NCI-H748 (cell line): Measurements from ENCODE around the gene TIGD4.
"Not testable (repeated sequence)": the region's sequence is repeated elsewhere in the genome, so short reads cannot be mapped to it uniquely, and the experiment has no call there.

Experiments
- DNase-seq: peaks from one replicate; lab custom pipeline; 2025; ENCODE audit not compliant: unreplicated experiment; lab: John Stamatoyannopoulos, UW

Gene TIGD4

DNA sequence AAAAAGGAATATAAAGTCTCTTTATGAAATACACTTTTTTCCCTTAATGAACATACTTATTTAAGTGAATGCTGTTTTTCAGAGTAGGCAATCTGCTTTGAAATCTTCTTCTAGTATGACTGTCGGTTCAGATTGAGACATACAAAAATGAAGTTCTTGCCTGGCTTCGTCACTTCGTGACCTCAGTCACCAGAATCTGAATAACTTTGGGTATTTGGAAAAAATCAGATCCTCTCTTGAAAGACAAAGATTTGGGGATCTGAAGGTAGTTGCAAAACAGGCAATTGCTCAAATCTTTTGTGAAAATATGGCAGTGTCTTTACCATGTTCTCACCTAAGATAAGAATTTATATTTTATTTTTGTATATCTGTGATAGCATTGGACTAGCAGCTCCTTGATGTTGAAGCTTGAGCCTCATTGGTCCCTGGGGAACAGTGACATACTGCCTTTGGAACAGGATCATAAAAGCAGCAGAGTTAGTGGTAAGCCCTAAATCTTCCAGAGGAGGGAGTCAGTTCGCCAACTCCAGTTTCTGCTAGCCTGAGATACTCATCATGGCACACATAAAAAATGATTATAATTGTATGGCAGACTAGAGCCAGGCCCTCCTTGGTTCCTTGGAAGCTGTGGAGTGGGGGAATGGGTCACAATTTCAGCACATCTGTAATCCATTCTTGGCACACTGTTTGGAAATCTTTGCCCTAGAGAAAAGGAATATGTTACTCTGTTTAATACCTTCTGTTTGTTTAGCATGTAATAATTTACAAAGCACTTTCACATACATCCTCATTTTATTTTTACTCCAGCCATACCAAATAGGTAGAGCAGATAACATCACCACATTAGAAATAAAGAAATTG lies 5.2 kb upstream of the TIGD4 start:
- no peak for DNase-seq

GRCh38 chr4:152780267-152780778 lies 793 bp upstream of the TIGD4 start:
- peak; percentile 16 for DNase-seq

DNA sequence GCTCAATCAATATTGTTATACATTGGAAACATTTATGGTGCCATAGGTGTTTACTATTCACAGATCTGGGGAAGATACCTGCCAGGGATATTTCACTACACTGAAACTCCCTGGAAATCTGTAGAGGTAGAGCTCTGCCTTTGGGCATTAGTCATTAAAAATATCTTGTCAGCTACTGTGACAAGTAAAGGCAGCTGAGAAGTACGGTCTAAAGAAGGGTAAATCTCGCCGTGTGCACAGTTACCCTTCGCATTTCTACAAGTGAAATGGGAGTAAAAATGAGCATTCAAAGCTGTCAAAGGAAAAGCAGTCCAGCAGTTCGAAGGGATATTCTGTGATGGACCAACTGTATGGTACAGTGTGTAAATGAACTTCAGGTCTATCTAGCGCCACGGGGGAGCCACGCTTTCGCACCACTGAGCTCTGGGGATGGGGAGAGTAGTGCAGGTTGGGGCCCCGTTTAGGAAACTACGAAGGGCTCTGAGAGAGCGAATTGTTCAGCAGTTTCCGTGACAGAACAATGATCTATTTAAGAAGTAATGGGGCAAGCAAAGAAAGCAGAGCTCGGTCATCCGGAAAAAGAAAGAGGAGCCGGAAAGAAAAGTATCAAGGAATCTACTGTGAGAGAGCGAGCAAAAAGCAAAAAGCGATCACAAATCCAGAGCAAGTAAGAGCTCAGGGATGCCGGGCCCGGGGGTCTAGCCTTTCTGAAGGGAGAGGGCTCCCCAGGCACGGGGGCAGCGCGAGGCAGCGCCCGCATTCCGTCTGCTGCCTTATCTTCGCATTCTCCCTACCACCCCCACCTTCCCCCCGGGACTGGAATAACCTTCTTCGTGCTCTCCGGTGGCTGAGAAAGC lies 646 bp downstream of the TIGD4 start:
- peak; percentile 39 for DNase-seq

DNA sequence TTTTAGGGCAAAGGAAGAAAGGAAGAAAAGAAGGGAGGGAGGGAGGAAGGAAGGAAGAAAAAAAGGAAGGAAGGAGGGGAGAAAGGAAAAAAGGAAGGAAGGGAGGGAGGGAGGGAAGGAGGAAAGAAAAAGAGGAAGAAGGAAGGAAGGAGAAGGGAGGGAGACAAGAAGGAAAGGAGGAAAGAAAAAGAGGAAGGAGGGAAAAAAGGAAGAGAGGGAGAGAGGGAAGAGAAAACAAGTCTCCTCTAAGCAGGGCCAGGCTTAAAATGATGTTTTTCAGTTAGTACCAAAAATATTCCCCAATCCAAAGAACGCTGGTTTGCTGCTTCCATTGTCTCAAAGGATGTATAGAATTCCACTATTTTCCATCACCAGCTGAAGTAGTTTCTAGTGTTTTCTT lies 2.0 kb downstream of the TIGD4 start:
- DNase-seq = no peak

DNA sequence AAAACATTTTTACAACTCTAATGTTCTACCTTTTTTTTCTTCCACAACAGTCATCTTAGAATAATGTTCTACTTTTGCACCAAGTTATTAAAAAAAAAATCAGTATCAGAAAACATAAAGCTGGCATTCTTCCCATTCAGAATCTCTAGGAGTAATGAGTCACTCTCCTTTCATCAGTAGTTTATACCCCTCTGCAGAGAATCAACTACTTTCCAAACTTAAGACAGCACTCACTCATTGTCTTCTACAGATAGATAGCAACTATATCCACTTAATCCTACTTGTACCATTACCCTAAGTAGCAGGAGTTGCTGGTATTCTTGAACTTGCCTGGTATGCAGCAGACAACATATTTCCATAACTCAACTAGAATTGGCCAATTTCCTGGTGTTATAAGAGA lies 3.2 kb downstream of the TIGD4 start:
- no peak for DNase-seq

DNA sequence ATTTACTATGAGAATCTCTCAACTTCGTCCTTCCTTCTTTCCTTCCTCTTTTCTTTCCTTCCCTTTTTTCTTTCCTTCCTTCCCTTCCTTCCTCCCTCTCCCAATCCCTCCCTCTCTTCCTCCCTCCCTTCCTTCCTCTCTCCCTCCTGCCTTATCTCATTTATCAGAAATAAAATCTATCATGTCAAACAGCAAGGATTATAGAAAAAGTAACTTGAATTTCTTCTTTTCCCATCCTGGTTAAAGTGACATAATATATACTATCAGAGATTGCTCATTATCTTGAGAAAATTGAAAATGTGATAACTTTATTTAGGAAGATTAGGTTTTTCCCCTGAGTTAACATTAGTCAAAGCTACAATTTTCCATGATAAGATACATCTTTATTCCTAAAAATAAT lies 5.6 kb downstream of the TIGD4 start:
- no peak for DNase-seq

DNA sequence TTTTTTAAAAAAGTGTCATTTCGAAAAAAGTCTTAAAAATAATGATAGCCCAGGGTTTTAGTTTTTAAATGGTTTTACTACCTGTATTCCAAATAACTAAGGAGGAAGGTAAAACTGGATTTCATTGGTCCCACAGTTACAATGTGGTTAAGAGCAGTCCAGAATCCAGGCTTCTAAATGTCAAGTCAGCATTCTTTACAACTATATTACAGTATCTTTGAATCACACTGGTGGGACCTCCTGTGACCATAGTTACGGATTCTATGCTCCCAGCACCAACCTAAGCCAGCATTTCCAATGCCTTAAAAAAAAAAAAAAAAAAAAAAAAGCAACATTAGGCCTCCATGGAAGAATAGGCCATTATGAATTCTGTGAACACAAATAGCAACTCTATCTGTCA lies 6.2 kb downstream of the TIGD4 start:
- DNase-seq = no peak

- DNase-seq = no peak
Measured at GRCh38 chr4:152771741-152772533, 7.6 kb downstream of the TIGD4 start.

DNA sequence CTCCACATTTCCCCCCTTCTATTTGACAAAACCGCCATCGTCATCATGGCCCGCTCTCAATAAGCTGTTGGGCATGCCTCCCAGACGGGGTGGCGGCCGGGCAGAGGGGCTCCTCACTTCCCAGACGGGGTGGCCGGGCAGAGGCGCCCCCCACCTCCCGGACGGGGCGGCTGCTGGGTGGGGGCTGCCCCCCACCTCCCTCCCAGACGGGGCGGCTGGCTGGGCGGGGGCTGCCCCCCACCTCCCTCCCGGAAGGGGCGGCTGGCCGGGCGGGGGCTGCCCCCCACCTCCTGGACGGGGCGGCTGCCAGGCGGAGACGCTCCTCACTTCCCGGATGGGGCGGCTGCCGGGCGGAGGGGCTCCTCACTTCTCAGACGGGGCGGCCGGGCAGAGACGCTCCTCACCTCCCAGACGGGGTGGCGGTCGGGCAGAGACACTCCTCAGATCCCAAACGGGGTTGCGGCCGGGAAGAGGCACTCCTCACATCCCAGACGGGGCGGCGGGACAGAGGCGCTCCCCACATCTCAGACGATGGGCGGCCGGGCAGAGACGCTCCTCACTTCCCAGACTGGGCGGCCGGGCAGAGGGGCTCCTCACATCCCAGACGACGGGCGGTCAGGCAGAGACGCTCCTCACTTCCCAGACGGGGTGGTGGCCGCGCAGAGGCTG lies 14.3 kb downstream of the TIGD4 start:
- DNase-seq = not testable (repeated sequence)

- DNase-seq = no peak
Measured at GRCh38 chr4:152763796-152764195, 15.7 kb downstream of the TIGD4 start.

- no peak for DNase-seq
Measured at GRCh38 chr4:152748619-152749018, 30.9 kb downstream of the TIGD4 start.

DNA sequence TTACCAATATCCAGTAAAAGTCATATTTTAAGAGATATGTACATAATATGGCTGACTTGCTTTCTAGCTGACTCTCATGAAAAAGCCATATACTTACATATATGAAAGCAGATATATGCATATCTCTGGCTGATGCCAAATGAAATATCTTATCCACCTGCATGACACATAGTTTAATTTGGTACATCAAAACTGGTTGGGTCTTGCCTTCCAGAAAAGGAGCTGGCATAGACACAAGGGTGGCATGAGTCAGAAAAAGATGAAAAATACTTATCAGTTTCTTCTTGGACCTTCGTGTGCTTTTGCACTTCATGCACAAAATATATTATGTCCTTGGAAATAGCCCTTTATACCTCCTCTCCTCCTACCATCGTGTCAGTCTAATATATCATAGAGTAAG lies 32.1 kb downstream of the TIGD4 start:
- DNase-seq = no peak

- no peak for DNase-seq
Measured at GRCh38 chr4:152738827-152739226, 40.7 kb downstream of the TIGD4 start.

DNA sequence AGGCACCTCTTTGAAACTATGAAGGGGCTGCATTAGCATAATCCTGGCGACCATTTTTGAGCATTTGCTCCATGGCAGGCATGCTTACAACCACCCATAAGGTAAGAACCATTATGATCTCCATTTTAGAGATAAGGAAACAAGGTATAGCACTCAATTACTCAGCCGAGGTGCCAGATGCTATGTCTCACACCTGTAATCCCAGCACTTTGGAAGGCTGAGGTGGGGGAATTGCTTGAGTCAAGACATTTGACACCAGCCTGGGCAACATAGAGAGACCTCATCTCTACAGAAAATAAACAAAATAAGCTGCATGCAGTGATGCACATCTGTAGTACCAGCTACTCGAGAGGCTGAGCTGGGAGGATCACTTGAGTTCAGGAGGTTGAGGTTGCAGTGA lies 43.6 kb downstream of the TIGD4 start:
- DNase-seq = no peak

GRCh38 chr4:152735396-152735859 lies 44.1 kb downstream of the TIGD4 start:
- peak; percentile 47 for DNase-seq

DNA sequence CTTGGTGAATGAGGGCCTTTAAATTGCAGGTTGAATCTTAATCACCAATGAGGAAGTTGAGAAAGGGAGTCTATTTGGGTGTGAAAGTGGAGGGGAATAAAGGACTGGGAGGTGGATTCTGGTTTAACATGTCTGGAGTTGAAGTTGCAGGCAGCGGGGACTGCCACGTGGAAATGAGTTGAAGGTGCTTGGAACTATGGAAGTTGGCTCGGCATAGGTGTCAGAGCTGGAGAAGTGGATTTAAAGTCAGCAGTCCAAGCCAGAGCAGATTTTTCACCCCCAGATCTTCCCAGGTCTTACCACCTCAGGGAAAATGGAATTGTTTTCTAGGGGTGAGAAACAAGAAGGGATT lies 44.9 kb downstream of the TIGD4 start:
- DNase-seq = no peak

DNA sequence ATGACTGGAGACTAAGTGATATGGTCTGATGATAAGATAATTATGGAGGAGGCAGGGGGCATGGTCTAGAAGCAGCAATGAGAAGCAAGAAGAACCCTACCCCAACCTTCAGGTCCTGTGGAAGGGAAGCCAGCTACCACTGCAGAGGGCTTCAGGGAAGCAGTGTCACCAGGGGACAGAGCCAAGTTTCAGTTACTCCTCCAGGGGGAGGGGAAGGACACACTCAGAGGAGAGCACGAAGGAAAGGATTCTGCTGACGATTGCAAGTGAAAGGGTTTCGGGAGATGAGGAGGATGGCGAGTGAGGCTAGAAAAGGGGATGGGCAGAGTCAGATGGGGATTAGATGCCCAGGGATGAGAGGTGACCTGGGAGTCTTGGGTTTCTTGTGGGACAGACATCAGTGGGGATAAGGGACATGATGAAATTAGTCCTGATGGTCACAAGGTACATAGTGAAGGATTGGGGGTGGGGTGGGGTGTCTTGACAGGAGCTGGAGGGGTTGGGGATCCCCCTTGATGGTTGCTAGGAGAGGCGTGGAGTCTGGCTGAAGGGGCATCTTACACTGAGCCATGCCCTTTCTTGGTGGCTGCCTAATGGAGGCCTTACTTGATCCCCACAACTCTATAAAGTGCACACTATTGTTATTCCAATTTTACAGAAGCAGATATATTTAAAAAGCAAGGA lies 45.4 kb downstream of the TIGD4 start:
- DNase-seq = no peak

DNA sequence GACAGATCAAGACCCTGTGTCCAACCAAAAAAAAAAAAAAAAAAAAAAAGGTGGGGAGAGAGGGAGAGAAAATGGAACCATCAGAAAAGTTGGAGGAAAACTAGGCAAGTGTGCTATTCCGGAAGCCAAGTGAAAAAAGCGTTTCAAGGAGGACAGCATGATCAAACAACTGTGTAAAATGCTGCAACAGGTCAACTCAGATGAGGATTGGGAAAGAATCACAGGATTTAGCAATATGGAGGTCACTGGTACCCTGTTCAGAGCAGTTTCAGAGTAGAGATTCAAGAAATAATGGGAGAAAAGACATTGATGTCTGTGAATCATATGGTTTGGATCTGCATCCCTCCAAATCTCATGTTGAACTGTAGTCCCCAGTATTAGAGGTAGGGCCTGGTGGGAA lies 47.5 kb downstream of the TIGD4 start:
- DNase-seq = no peak

DNA sequence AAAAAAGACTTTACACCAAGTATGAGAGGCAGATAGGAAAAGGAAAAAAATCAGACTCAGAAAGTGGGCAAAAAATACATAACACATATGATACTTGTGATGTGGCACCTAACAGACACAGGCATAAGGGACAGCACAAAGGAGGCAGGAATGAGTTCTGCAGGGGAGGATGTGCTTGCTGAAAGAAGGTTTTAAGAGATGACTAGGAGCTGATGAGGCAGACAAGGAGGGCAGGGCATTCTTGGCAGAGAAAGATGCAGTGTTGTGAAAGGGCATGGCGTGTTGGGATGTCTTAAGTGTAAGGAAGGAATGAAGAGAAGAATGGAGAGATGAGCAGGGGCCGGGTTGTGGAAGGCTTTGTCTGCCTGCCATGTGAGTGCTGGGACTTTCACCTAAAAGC lies 50.1 kb downstream of the TIGD4 start:
- no peak for DNase-seq

DNA sequence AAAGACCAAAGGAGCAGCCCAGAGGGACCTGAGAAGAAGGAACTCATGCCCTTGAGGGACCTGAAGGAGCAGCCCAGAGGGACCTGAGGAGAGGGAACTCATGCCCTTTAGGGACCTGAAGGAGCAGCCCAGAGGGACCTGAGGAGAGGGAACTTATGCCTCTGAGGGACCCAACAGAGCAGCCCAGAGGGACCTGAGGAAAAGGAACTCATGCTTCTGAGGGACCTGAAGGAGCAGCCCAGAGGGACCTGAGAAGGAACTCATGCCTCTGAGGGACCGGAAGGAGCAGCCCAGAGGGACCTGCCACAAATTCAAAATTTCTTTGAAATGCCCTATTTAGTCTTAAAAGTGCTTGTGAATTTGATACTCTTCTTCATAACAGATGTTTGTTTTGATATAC lies 51.2 kb downstream of the TIGD4 start:
- no peak for DNase-seq
